Activated naive CD4-positive, alpha-beta T cell treated with anti-CD3 and anti-CD28 coated beads, Interleukin-2, amount 50 U/mL, for 16 hours (primary cell): ENCODE measurements around the gene PI4K2A.

Experiments
- DNase-seq: peaks from one replicate; pipeline ENCODE4 v3.0.0-alpha.2; 2020

Gene PI4K2A

DNA sequence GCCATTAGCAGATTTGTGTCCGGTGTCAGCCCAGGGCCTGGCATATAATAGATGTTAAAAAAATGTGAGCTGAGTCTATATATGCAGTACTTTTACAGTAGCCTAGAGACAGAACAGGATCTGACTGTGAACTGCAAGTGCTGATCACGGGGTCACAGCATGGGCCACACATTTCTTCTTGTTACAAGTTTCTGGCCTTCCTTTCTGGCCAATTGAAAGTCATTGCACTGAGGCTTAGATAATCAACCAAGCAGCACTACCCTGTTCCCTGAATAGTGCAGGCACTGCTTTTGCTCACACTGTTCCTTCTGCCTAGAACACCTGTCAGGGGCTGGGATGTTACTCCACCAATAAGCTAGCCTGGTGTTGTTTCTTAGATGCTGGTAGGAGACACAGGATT, 67.7 kb downstream of the PI4K2A start:
- no peak for DNase-seq

DNA sequence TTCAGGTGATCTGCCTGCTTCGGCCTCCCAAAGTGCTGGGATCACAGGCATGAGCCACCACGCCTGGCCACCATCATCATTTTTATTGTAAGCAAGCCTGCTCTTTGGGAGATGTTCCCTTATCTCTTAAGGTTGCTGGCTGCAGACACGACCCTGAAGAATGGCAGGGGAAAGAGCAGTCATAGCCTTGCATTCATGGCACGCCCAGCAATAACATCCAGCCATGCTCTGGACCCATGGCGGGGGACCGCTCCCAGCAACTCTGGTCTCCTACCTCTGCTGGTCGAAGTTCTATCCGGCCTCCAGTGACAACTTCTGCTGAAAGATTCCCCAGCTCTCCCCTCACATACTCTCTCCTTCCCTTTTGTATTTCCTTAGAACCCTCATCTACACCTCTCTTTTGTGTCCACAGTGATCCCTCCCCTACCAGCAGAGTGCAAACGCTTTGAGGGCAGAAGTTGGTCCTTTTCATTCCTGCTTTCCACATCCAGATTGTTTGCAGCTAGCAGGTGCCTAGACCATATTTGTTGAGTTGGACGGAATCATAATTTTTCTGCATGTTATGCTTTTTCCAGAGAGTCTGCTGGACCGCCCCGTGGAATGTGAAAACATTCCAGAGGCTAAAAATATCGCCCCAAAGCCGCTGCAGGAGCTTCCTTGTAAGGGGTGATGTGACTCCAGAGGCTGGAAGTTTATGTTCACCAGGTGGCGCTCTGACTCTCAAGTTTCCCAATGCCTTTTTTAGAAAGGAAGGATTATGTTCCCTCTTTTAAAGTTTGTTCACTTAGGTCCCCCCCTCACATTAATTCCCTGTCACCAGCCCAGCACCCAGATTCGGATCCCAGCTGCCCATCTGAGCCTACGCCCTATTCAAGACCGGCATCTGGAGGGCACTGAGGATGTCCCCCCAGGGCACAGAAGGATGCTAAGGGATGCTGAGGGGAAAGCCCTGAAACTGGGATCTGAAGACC, 68.8 kb downstream of the PI4K2A start:
- peak; percentile 43 for DNase-seq

DNA sequence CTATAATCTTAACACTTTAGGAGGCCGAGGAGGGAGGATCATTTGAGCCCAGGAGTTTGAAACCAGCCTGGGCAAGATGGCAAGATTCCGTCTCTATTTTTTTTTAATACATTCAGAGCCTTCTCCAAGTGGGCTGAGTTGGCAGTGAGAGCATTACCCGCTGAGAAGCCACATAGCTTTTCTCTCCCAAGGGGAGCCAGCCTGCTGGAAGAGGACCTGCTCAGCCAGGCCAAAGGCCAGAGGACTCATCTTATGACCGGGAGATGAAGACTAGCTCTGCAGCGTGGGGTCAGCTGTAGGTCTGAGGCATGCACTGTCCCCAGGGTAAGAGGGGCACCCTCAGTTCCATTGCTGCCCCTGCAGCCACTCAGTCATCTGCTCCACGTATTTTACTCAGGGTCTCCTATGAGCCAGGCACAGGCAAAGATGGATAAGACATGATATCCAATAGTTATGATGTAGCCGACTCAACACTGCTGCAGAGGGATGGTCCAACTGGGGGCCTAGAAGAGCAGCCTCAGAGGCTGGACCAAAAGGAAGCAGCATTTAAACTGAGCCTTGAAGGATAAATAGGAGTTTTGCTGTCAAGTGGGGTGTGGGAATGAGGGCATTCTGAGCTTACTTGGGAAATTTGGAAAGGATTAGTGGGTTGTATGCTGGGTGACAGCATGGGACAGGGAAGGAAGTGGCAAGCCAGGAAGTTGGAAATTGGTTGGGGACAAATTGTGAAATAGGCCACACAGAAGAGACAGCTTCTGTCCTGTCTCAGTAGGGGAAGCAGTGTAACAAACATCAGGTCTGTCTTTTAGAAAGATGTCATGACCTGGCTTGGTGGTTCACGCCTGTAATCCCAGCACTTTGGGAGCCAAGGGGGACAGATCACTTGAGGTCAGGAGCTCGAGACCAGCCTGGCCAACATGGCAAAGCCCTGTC, 71.4 kb downstream of the PI4K2A start:
- no peak for DNase-seq

GRCh38 chr10:97713339-97713825, 72.9 kb downstream of the PI4K2A start, which contains the start of gene MARVELD1:
Gene MARVELD1 (plus strand): TSS chr10:97713730. CDS start chr10:97713877, 147 bp downstream.
- peak; percentile 15 for DNase-seq

GRCh38 chr10:97713826-97714400, 73.4 kb downstream of the PI4K2A start:
- peak; percentile 55 for DNase-seq

DNA sequence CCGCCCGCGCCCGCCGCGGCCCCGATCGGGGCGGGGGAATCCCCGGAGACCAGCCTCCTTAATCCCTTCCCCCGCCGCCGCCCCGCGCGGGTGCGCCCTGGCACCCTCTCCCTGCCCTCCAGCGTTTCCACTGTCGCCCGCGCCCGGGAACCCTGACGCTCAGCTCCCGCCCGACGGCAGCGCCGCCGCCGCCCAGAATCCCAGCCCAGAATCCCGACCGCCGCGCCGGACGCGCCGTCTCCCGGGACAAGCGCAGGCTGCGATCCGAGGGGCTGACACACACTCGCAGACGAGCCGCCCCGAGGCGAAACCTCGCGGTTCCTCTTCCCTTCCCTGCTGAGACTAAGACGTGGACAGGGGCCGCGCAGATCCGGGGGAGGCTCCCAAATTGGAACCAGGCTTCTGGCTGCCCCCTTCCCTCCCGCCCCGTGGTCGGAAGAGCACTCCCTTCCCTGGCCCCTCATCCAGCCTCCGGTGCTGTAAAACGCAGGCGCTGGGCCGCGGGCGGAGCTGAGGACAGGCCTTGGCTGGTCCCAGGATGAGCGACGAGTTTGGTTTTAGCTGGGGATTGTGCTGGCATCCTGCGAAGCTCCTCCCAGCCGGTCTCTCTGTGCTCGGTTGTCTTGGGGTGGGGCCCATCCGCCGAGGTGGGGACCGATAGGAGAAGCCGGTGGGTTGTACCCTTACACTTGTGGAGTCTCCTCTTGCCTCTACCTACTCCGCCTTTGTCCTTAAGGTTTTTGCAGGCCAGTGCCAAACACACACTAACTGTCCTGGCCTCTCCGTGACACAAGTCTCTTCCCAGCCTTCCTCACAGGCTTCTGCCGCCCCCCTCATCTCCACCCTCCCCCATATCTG, 74.2 kb downstream of the PI4K2A start:
- DNase-seq = peak; percentile 20

DNA sequence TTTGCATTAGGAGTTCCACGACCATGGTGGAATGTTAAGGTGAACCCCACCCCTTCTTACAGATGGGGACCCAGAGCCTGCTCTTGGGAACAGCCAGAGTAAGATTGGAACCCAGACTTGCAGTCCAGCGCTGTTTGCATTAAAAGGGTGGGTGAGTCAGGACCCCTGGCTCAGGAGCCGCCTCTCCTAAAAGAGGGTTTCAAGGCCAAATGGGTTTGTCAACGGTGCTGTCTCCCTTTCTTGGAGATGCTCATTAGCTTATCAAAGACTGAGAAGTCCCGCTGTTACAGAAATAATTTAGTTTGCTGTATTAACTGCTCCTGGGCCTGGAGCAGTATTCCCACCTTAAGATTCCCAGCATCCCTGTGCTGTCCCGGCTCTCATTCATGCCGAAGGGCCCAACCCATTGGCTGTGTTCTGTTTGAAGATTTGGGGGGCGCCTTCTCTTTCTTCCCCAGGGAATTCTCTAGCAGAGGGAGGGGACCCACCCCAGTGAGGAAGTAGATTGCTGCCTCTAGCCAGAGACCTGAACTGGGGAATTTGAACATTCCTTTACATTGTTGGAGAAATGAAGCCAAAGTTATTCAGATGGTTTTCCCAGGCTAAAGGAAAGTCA, 74.9 kb downstream of the PI4K2A start:
- no peak for DNase-seq

- no peak for DNase-seq
Observed at GRCh38 chr10:97717627-97718026, 77.2 kb downstream of the PI4K2A start.

DNA sequence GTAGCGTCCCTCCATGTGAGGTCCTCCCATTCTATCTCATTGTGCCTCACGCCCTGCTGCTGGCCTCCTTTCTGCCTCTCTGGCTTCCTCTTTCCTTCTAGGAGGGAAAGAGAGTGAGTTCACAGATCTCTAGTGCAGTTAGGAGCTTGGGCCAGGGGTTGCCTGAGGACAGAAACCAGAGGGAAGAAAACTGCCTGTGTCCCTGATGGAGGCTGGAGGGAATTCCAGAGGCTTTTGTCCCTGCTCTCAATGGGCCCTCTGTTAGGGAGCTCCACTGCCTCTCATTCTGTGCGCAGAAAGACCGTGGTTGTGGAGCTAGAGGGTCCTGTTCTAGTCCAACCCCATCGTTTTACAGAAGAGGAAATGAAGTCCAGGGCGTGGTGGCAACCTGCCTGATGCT, 77.7 kb downstream of the PI4K2A start:
- no peak for DNase-seq

GRCh38 chr10:97718659-97719142, 78.2 kb downstream of the PI4K2A start:
- DNase-seq = no peak

GRCh38 chr10:97719602-97720001, 79.1 kb downstream of the PI4K2A start:
- no peak for DNase-seq

DNA sequence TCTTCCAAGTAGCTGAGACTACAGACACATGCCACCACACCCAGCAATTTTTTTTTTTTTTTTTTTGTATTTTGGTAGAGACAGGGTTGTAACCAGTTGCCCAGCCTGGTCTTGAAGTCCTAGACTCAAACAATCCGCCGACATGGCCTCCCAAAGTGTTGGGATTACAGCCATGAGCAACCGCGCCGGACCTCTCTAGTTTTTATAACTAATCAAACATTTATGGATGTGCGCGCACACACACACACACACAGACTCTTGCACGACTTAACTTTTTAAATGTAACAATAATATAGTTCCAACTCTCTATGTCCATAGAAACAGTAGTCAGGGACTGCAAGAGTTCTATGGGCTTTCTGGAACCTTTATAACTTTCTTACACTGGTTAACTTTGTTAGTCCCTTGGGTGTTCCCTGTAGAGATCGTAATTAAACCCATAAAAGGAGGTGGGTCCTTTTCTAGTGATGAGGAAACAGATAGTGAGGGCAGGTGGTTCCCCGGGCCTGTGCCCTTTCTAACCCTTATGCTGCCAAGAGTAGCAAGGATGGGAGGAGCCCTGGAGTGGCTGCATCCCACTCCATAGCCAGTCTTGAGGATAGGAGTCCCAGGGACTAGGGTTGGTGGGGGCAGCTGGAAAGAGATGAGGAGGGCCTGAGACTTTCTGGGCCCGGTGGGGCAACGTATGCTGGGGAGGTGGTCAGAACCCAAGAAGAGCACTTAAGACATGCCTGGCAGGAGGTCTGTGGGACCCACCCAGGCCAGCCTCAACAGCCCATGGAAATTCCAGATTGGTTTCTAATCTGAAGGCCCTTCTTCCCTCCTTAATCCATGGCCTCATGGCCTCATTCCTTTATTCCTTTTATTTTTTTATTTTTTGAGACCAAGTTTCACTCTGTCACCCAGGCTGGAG, 81.7 kb downstream of the PI4K2A start:
- no peak for DNase-seq

DNA sequence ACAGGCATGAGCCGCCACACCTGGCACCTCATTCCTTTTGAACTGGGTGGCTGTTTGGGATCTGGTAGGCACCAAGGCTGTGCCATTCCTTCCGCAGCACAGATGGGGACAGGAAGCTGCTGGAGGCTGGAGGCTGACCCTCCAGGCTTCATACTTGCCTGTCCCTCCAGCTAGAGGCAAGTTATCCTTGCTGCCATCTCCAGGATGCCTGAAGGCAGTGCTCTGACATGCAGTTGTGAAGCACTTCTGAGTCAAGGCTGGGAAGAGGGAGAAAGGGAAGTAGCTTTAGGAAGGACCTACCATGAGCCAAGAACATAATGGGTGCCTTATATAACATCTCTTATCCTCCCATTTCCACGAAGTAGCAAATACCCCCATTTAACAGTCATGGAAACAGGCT, 82.5 kb downstream of the PI4K2A start:
- no peak for DNase-seq

DNA sequence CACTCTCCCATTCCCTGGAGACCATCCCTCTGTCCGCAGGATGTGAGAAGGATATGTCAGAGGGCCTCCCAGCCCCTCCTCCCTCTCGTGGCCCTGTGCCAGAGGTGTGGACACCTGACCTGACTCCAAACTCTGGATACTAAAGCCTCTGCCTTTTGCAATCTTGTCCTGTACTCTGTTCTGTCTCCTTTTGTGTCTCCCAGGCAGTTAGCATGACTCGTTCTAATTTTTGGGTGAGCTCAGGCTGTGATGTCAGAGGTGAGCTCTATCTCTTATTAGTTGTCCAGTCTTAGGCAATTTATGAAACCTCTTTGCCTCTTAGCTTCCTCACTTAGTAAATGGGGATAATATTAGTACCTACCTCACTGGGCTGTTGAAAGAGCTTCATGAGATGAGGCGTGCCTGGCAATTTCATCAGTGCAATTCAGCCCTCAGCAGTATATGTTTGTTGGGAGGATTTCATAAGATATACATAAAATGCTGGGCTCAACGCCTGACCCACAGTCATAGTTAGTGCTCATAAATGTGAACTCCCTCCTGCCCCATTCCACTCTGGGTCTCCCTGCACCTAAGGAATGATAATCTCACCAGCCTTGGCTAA, 84.0 kb downstream of the PI4K2A start:
- no peak for DNase-seq
